GM23248 (cell line): Measurements from ENCODE around the gene NPAS3. TPM values are rescaled to one million over a fixed set of nuclear protein-coding genes. Genes with fewer than 3 reads are reported as not detected.

ENCODE experiments used
- DNase-seq: peaks from one replicate; pipeline ENCODE4 v3.0.0-alpha.2; 2015
- H2AFZ ChIP-seq: fragments of 200-600 bp; sonication (generic); 2 replicates; pipeline ENCODE4 v1.6.1; 2016; ENCODE audit warnings: antibody characterized with exemption
- H3F3A ChIP-seq: fragments of 200-600 bp; sonication (generic); 2 replicates; pipeline ENCODE4 v1.6.1; 2016; ENCODE audit warnings: mild to moderate bottlenecking, antibody characterized with exemption, mixed run types; ENCODE audit not compliant: insufficient read depth
- H3K27ac ChIP-seq: fragments of 200-600 bp; sonication (generic); 2 replicates; pipeline ENCODE4 v1.5.1; 2016; ENCODE audit warnings: mild to moderate bottlenecking
- H3K27me3 ChIP-seq: fragments of 200-600 bp; sonication (generic); replicated peaks from 2 replicates; pipeline ENCODE4 v1.6.1; 2016; ENCODE audit warnings: mild to moderate bottlenecking; ENCODE audit not compliant: insufficient read depth
- H3K36me3 ChIP-seq: fragments of 200-600 bp; sonication (generic); 2 replicates; pipeline ENCODE4 v1.6.1; 2016; ENCODE audit warnings: low read depth, mild to moderate bottlenecking
- H3K4me1 ChIP-seq: fragments of 200-600 bp; sonication (generic); 2 replicates; pipeline ENCODE4 v1.6.1; 2016; ENCODE audit warnings: mild to moderate bottlenecking; ENCODE audit not compliant: insufficient read depth
- H3K4me2 ChIP-seq: fragments of 200-600 bp; sonication (generic); one replicate; pipeline ENCODE4 v1.6.1; 2016; ENCODE audit warnings: mild to moderate bottlenecking; ENCODE audit not compliant: unreplicated experiment
- H3K4me3 ChIP-seq: fragments of 200-600 bp; sonication (generic); 2 replicates; pipeline ENCODE4 v1.5.1; 2016; ENCODE audit warnings: mild to moderate bottlenecking
- H3K79me2 ChIP-seq: fragments of 200-600 bp; sonication (generic); 2 replicates; pipeline ENCODE4 v1.6.1; 2016; ENCODE audit warnings: mild to moderate bottlenecking; ENCODE audit not compliant: insufficient read depth
- H3K9ac ChIP-seq: fragments of 200-600 bp; sonication (generic); 2 replicates; pipeline ENCODE4 v1.6.1; 2016; ENCODE audit warnings: mild to moderate bottlenecking
- H3K9me2 ChIP-seq: fragments of 200-600 bp; sonication (generic); 2 replicates; pipeline ENCODE4 v1.6.1; 2016; ENCODE audit warnings: mixed run types, mild to moderate bottlenecking, moderate library complexity; ENCODE audit not compliant: insufficient read depth
- H3K9me3 ChIP-seq: fragments of 200-600 bp; sonication (generic); one replicate; pipeline ENCODE4 v1.6.1; 2017; ENCODE audit warnings: low read depth
- H4K20me1 ChIP-seq: fragments of 200-600 bp; sonication (generic); 2 replicates; pipeline ENCODE4 v1.6.0; 2016; ENCODE audit not compliant: insufficient read depth
- EZH2 ChIP-seq: fragments of 200-600 bp; sonication (generic); IDR thresholded peaks from 2 replicates; pipeline ENCODE4 v1.6.1; 2018; ENCODE audit warnings: antibody characterized with exemption, mild to moderate bottlenecking; ENCODE audit not compliant: insufficient read depth, poor library complexity, severe bottlenecking
- EZH2phosphoT487 ChIP-seq: fragments of 200-600 bp; sonication (generic); IDR thresholded peaks from 2 replicates; pipeline ENCODE4 v1.6.1; 2018; ENCODE audit warnings: antibody characterized with exemption, moderate library complexity, mild to moderate bottlenecking, low read depth; ENCODE audit not compliant: insufficient read depth
- WGBS, 2 experiments: methylation state at CpG; one replicate each; pipeline ENCODE4 v1.1.6; 2015 to 2017; ENCODE audit warnings: low lambda C conversion rate in 2 of 2, low coverage in 1 of 2; ENCODE audit errors: missing lambda C conversion rate in 2 of 2; 5-methylcytosine and 5-hydroxymethylcytosine counted together
- in situ Hi-C: fragments of 300-500 bp; cut with MboI; formaldehyde crosslinking; loops from 2 replicates; pipeline ENCODE4 v1.15.0; 2020
- polyA plus RNA-seq: library from polyadenylated mRNA; unstranded; fragments of >200 nt; fragmentation: Nextera tagmentation; extraction: Ambion mirVana; gene quantifications from 2 replicates; pipeline ENCODE4 v1.2.1, GENCODE V29; 2016
- total RNA-seq: library from RNA; depleted of rRNA; stranded (reverse); fragments of >200 nt; shearing (Covaris generic); gene quantifications from 2 replicates; pipeline ENCODE4 v1.2.3, GENCODE V29; 2014

NPAS3 gene
- total and polyA plus RNA-seq, 2 experiments from 2014 or later, result 0.65 TPM; not detected in 1

DNA sequence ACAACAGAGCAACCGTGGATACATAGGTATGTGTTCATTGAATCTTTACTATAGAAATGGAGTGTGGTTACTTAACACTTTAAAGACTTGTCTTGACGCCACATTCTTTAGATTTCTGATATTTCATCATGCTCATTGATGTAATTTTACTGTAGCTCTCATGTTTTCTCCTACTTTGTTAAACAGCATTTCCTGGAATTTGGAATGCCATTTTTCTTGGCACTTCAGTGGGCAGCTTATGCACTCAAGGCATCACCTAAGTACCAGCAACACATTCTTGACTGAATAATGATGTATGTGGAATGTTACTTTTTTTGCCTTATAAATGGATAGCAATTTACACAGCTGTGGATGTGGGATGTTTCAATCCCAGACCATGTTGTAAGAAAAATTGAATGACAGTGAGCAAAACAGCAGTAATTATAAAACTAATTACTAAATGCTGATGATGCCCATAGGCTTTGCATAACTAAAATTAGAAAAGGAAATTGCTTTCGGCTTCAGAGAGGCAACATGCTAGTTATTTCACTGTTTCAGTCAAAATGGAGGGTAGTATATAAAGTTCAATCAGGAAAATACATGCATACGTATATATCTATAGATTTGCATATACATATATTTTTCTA is 298.5 kb downstream of the NPAS3 start:
- H3F3A ChIP-seq, result no peaks in the 10 kb centered on the region
- H2AFZ ChIP-seq, result no peak overlapping the region
- H3K4me1 ChIP-seq, result no peaks in the 10 kb centered on the region
- H3K9me3 ChIP-seq, result no peaks in the 10 kb centered on the region
- no peak overlapping the region for H3K9ac ChIP-seq
- in situ Hi-C loops, result no loop called here
- DNase-seq, result no peak
- WGBS, 2 experiments, result 61 to 70% methylated on average over 4 of the region's 4 CpGs
- H3K9me2 ChIP-seq, result no peaks in the 10 kb centered on the region
- H3K4me2 ChIP-seq, result no peak overlapping the region
- no peaks in the 10 kb centered on the region for H3K79me2 ChIP-seq
- H3K4me3 ChIP-seq, result no peak overlapping the region
- no peak for TF ChIP-seq EZH2phosphoT487
- no peak for TF ChIP-seq EZH2
- H4K20me1 ChIP-seq, result no peaks in the 10 kb centered on the region
- no peaks in the 10 kb centered on the region for H3K27me3 ChIP-seq
- H3K27ac ChIP-seq, result no peak overlapping the region
- no peaks in the 10 kb centered on the region for H3K36me3 ChIP-seq

DNA sequence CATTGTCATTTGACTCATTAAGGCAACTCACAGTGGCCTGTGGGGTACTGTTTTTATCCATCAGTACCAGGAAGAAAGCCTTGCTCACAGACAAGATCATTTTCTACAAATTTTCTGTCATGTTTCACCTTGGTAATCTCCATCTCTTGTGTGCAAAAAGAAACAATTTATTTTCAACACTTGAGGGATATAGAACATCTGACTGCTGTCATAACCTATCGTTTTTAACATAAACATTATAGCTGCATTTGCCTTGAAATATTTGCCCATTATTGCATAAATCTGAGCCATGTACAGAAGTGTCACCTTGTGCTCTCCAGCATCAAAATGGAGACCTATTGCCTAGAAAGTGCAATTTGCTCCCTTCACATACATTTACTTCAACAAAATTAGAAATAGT is 300.8 kb downstream of the NPAS3 start:
- H4K20me1 ChIP-seq, result no peaks in the 10 kb centered on the region

DNA sequence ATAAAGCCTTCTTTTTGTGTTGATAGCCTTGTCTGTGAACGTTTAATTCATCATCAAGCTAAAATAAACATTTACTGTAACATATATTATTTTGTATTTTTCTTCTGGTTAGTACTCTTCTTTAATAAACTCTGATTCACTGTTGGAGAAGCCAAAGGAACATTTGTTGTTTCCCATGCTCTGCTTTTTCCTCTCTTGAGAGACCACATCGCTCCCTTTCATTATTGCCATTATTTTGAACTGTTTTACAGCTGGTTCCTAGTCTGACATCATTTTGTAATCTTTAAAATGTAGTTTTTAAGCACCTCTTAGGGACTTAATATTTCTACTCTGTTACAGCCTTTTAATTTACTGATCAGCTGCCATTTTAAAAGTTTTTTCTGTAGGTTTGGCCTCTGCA is 301.8 kb downstream of the NPAS3 start:
- Histone ChIP-seq H2AFZ (no peak overlapping the region), H3K9me3 (no peaks in the 10 kb centered on the region), H3K27me3 (no peaks in the 10 kb centered on the region), H3K9me2 (no peaks in the 10 kb centered on the region), H3F3A (no peaks in the 10 kb centered on the region), H3K4me1 (no peaks in the 10 kb centered on the region), H4K20me1 (no peaks in the 10 kb centered on the region), H3K27ac (no peak overlapping the region), H3K9ac (no peak overlapping the region), H3K4me3 (no peak overlapping the region), H3K36me3 (no peaks in the 10 kb centered on the region), H3K79me2 (no peaks in the 10 kb centered on the region), H3K4me2 (no peak overlapping the region)
- 53 to 60% methylated on average over 2 of the region's 2 CpGs for WGBS, 2 experiments
- DNase-seq, result no peak
- TF ChIP-seq EZH2phosphoT487 (no peak), EZH2 (no peak)
- in situ Hi-C loops, result no loop called here

More for the DNA sequence above, 300.8 kb downstream of the NPAS3 start:
- Histone ChIP-seq H3K4me2 (no peak overlapping the region), H3K79me2 (no peaks in the 10 kb centered on the region), H3K9ac (no peak overlapping the region), H2AFZ (no peak overlapping the region), H3K36me3 (no peaks in the 10 kb centered on the region), H3K27me3 (no peaks in the 10 kb centered on the region), H3K4me1 (no peaks in the 10 kb centered on the region), H3F3A (no peaks in the 10 kb centered on the region), H3K9me3 (no peaks in the 10 kb centered on the region), H3K9me2 (no peaks in the 10 kb centered on the region), H3K27ac (no peak overlapping the region), H3K4me3 (no peak overlapping the region)
- in situ Hi-C loops, result no loop called here
- TF ChIP-seq EZH2 (no peak), EZH2phosphoT487 (no peak)
- no peak for DNase-seq
- 61 to 67% methylated on average over 1 of the region's 1 CpG for WGBS, 2 experiments

DNA sequence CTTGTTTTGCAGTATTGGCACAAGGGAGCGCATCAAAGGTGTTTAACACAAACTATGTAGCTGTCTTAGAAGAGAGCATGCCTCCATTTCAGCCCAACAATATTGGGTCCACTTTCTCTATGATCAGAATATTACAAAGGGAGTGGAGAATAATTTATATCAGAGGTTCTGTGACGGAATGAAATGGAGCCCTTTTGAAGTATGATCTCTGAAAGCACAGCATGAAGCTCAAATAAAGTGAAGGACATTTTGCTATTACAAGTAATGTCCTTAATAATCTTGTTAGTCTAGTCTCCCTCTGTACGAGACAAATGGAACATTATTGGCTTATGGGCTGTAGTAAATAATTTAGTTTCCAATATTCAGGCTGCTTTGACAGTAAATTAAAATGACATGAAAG is 302.7 kb downstream of the NPAS3 start:
- in situ Hi-C loops, result no loop called here
- 42 to 53% methylated on average over 3 of the region's 3 CpGs for WGBS, 2 experiments

DNA sequence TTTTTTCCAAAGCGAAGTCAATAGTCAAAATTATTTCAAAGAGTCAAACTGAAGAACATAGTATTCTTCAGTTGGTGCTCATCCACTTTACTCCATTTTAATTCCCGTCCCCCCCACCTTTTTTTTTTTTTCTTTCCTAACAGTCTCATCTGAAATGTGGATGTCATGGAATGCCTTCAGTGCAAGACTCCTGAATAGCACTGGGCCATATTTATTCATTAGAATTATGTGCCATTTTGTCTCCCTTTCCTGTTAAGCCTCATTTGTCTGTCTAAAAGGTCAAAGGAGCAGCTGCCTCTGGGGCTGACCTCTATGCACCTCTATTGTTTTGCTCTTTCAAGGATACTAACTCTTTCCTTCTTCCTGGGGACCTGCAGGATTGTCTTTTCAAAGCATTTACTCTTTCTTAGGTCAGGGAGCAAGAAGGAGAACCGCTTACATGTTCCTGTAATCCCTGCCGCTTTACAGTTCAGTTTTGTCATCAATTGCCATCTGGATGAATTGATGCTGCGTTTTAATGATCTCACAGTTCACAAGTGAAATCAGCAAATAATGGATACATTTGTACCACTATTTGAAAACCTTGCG is 310.6 kb downstream of the NPAS3 start:
- H3K4me2 ChIP-seq, result no peak overlapping the region
- H4K20me1 ChIP-seq, result no peaks in the 10 kb centered on the region
- no peaks in the 10 kb centered on the region for H3K9me2 ChIP-seq
- no peak overlapping the region for H2AFZ ChIP-seq
- WGBS, 2 experiments, result 73 to 74% methylated on average over 6 of the region's 6 CpGs
- no peak overlapping the region for H3K4me3 ChIP-seq
- H3K79me2 ChIP-seq, result no peaks in the 10 kb centered on the region
- no peaks in the 10 kb centered on the region for H3K4me1 ChIP-seq
- no peaks in the 10 kb centered on the region for H3K27me3 ChIP-seq
- no peaks in the 10 kb centered on the region for H3K36me3 ChIP-seq
- no peak overlapping the region for H3K9ac ChIP-seq
- no peak for TF ChIP-seq EZH2
- TF ChIP-seq EZH2phosphoT487, result no peak
- in situ Hi-C loops, result no loop called here
- no peak for DNase-seq
- no peak overlapping the region for H3K27ac ChIP-seq
- H3K9me3 ChIP-seq, result no peaks in the 10 kb centered on the region
- no peaks in the 10 kb centered on the region for H3F3A ChIP-seq

More for the DNA sequence above, 302.7 kb downstream of the NPAS3 start:
- Histone ChIP-seq H3K9me2 (no peaks in the 10 kb centered on the region), H3K79me2 (no peaks in the 10 kb centered on the region), H3K9me3 (no peaks in the 10 kb centered on the region), H3K4me2 (no peak overlapping the region), H2AFZ (no peak overlapping the region), H3K27ac (no peak overlapping the region), H3K27me3 (no peaks in the 10 kb centered on the region), H4K20me1 (no peaks in the 10 kb centered on the region), H3K9ac (no peak overlapping the region), H3F3A (no peaks in the 10 kb centered on the region), H3K36me3 (no peaks in the 10 kb centered on the region), H3K4me3 (no peak overlapping the region), H3K4me1 (no peaks in the 10 kb centered on the region)
- DNase-seq, result no peak
- no peak for TF ChIP-seq EZH2phosphoT487
